Immature natural killer cell (primary cell): Measurements from ENCODE around the gene GFOD2. TPM values are rescaled to one million over a fixed set of nuclear protein-coding genes. Genes with fewer than 3 reads are reported as not detected.

Experiments
- DNase-seq, 3 donors: peaks; one replicate each; pipeline ENCODE4 v3.0.0; 2022; ENCODE audit warnings: mixed read lengths in 1 of 3
- H3K27ac Mint-ChIP-seq, 6 donors: one replicate each; pipeline ENCODE4 v1.8.0; 2020; ENCODE audit warnings: mixed read lengths in 6 of 6, mild to moderate bottlenecking in 5 of 6, inconsistent platforms in 4 of 6, moderate library complexity in 3 of 6
- H3K27me3 Mint-ChIP-seq, 3 donors: one replicate each; pipeline ENCODE4 v1.8.0; 2020 to 2021; ENCODE audit warnings: low read depth in 3 of 3, mild to moderate bottlenecking in 3 of 3, mixed read lengths in 3 of 3, moderate library complexity in 3 of 3, inconsistent platforms in 1 of 3
- H3K36me3 Mint-ChIP-seq, 3 donors: one replicate each; pipeline ENCODE4 v1.8.0; 2020; ENCODE audit warnings: mixed read lengths in 3 of 3, inconsistent platforms in 2 of 3, mild to moderate bottlenecking in 2 of 3
- H3K4me1 Mint-ChIP-seq, 2 donors: one replicate each; pipeline ENCODE4 v1.8.0; 2020; ENCODE audit warnings: inconsistent platforms in 2 of 2, mild to moderate bottlenecking in 2 of 2, mixed read lengths in 2 of 2, moderate library complexity in 1 of 2
- H3K4me3 Mint-ChIP-seq, 5 donors: one replicate each; pipeline ENCODE4 v1.8.0; 2020; ENCODE audit warnings: mild to moderate bottlenecking in 5 of 5, mixed read lengths in 5 of 5, inconsistent platforms in 3 of 5, moderate library complexity in 3 of 5
- H3K9me3 Mint-ChIP-seq, 6 donors: one replicate each; pipeline ENCODE4 v1.8.0; 2020; ENCODE audit warnings: mild to moderate bottlenecking in 6 of 6, mixed read lengths in 6 of 6, inconsistent platforms in 4 of 6, moderate library complexity in 3 of 6
- polyA plus RNA-seq, 3 donors: library from polyadenylated mRNA; unstranded; fragments of 300-500 nt; fragmentation: Illumina TruSeq; gene quantifications; one replicate each; pipeline ENCODE4 v1.2.3, GENCODE V29; 2021

GFOD2 gene
- polyA plus RNA-seq, 3 donors from 2014 or later: 6.2 to 9.7 (median 7.4) TPM

GRCh38 chr16:67727521-67728485 is 8.7 kb upstream of the GFOD2 start:
- Mint-ChIP-seq H3K4me3 (no peak overlapping the region), H3K36me3 (peaks cover 3 to 19% (median 8%) of the 10 kb centered on the region in 3 donors), H3K27ac (no peak overlapping the region), H3K9me3 (no peaks in the 10 kb centered on the region), H3K4me1 (no peaks in the 10 kb centered on the region), H3K27me3 (peaks cover 0 to 2% (median 0%) of the 10 kb centered on the region in 3 donors)
- no peak for DNase-seq

GRCh38 chr16:67726106-67727034 is 7.3 kb upstream of the GFOD2 start:
- no peaks in the 10 kb centered on the region for H3K9me3 Mint-ChIP-seq
- no peaks in the 10 kb centered on the region for H3K4me1 Mint-ChIP-seq
- H3K36me3 Mint-ChIP-seq: peaks cover 3 to 19% (median 8%) of the 10 kb centered on the region in 3 donors
- H3K27ac Mint-ChIP-seq: no peak overlapping the region
- peaks cover 0 to 2% (median 0%) of the 10 kb centered on the region in 3 donors for H3K27me3 Mint-ChIP-seq
- no peak overlapping the region for H3K4me3 Mint-ChIP-seq
- DNase-seq: no peak

GRCh38 chr16:67723911-67724305 is 4.8 kb upstream of the GFOD2 start:
- H3K4me3 Mint-ChIP-seq: no peak overlapping the region
- H3K27ac Mint-ChIP-seq: no peak overlapping the region
- H3K27me3 Mint-ChIP-seq: peaks cover 2 to 10% (median 8%) of the 10 kb centered on the region in 3 donors
- peaks cover 0 to 11% (median 3%) of the 10 kb centered on the region in 3 donors for H3K36me3 Mint-ChIP-seq
- DNase-seq: no peak
- H3K4me1 Mint-ChIP-seq: peaks cover 13 to 20% of the 10 kb centered on the region in 2 donors
- no peaks in the 10 kb centered on the region for H3K9me3 Mint-ChIP-seq

- no peak overlapping the region for H3K27ac Mint-ChIP-seq
- peaks cover 2 to 10% (median 8%) of the 10 kb centered on the region in 3 donors for H3K27me3 Mint-ChIP-seq
- H3K9me3 Mint-ChIP-seq: no peaks in the 10 kb centered on the region
- H3K36me3 Mint-ChIP-seq: peaks cover 0 to 10% (median 3%) of the 10 kb centered on the region in 3 donors
- H3K4me1 Mint-ChIP-seq: peaks cover 18 to 26% of the 10 kb centered on the region in 2 donors
- H3K4me3 Mint-ChIP-seq: no peak overlapping the region
- no peak for DNase-seq
Measured at GRCh38 chr16:67723151-67723910, 4.2 kb upstream of the GFOD2 start.

GRCh38 chr16:67720236-67720635 is 1.1 kb upstream of the GFOD2 start:
- peak overlapping the region; percentile 92 to 100 (median 94) for H3K4me3 Mint-ChIP-seq
- peak overlapping the region; percentile 89 to 100 (median 97) for H3K27ac Mint-ChIP-seq
- H3K4me1 Mint-ChIP-seq: peaks cover 23 to 34% of the 10 kb centered on the region in 2 donors
- peaks cover 0 to 5% (median 2%) of the 10 kb centered on the region in 3 donors for H3K36me3 Mint-ChIP-seq
- DNase-seq: no peak
- H3K27me3 Mint-ChIP-seq: peaks cover 2 to 10% (median 8%) of the 10 kb centered on the region in 3 donors
- no peaks in the 10 kb centered on the region for H3K9me3 Mint-ChIP-seq

GRCh38 chr16:67719778-67720144 is 645 bp upstream of the GFOD2 start:
- H3K9me3 Mint-ChIP-seq: no peaks in the 10 kb centered on the region
- peak overlapping the region; percentile 92 to 100 (median 94) for H3K4me3 Mint-ChIP-seq
- peaks cover 23 to 34% of the 10 kb centered on the region in 2 donors for H3K4me1 Mint-ChIP-seq
- peaks cover 2 to 9% (median 8%) of the 10 kb centered on the region in 3 donors for H3K27me3 Mint-ChIP-seq
- no peaks in the 10 kb centered on the region for H3K36me3 Mint-ChIP-seq
- peak overlapping the region; percentile 89 to 100 (median 97) for H3K27ac Mint-ChIP-seq
- DNase-seq: no peak

GRCh38 chr16:67718668-67719047 is 458 bp downstream of the GFOD2 start:
- Mint-ChIP-seq H3K36me3 (no peaks in the 10 kb centered on the region), H3K27ac (peak overlapping the region in 5 of 6 donors; percentile 48 to 89 (median 67)), H3K9me3 (no peaks in the 10 kb centered on the region), H3K27me3 (peaks cover 2 to 9% (median 8%) of the 10 kb centered on the region in 3 donors), H3K4me3 (peak overlapping the region; percentile 92 to 100 (median 94)), H3K4me1 (peaks cover 23 to 34% of the 10 kb centered on the region in 2 donors)
- DNase-seq: no peak

- Mint-ChIP-seq H3K36me3 (no peaks in the 10 kb centered on the region), H3K4me1 (peaks cover 26 to 42% of the 10 kb centered on the region in 2 donors), H3K9me3 (no peaks in the 10 kb centered on the region), H3K27ac (no peak overlapping the region), H3K4me3 (no peak overlapping the region), H3K27me3 (peaks cover 2 to 9% (median 8%) of the 10 kb centered on the region in 3 donors)
- DNase-seq: no peak
Measured at GRCh38 chr16:67716097-67716496, 3.0 kb downstream of the GFOD2 start.

- H3K36me3 Mint-ChIP-seq: no peaks in the 10 kb centered on the region
- peaks cover 0 to 6% (median 4%) of the 10 kb centered on the region in 3 donors for H3K27me3 Mint-ChIP-seq
- no peak overlapping the region for H3K4me3 Mint-ChIP-seq
- H3K27ac Mint-ChIP-seq: no peak overlapping the region
- peaks cover 19 to 33% of the 10 kb centered on the region in 2 donors for H3K4me1 Mint-ChIP-seq
- no peaks in the 10 kb centered on the region for H3K9me3 Mint-ChIP-seq
- no peak for DNase-seq
Measured at GRCh38 chr16:67714522-67714921, 4.6 kb downstream of the GFOD2 start.

- Mint-ChIP-seq H3K9me3 (no peaks in the 10 kb centered on the region), H3K4me1 (peaks cover 13 to 26% of the 10 kb centered on the region in 2 donors), H3K36me3 (no peaks in the 10 kb centered on the region), H3K27ac (no peak overlapping the region), H3K27me3 (no peaks in the 10 kb centered on the region), H3K4me3 (no peak overlapping the region)
- no peak for DNase-seq
Measured at GRCh38 chr16:67713647-67714273, 5.4 kb downstream of the GFOD2 start.

GRCh38 chr16:67710607-67711006 is 8.5 kb downstream of the GFOD2 start:
- DNase-seq: no peak
- no peaks in the 10 kb centered on the region for H3K27me3 Mint-ChIP-seq
- H3K36me3 Mint-ChIP-seq: no peaks in the 10 kb centered on the region
- H3K4me1 Mint-ChIP-seq: peaks cover 3 to 13% of the 10 kb centered on the region in 2 donors
- H3K4me3 Mint-ChIP-seq: no peak overlapping the region
- no peaks in the 10 kb centered on the region for H3K9me3 Mint-ChIP-seq
- no peak overlapping the region for H3K27ac Mint-ChIP-seq

- no peaks in the 10 kb centered on the region for H3K9me3 Mint-ChIP-seq
- H3K36me3 Mint-ChIP-seq: no peaks in the 10 kb centered on the region
- H3K4me3 Mint-ChIP-seq: no peak overlapping the region
- no peak overlapping the region for H3K27ac Mint-ChIP-seq
- no peaks in the 10 kb centered on the region for H3K27me3 Mint-ChIP-seq
- DNase-seq: no peak
- peaks cover 7 to 20% of the 10 kb centered on the region in 2 donors for H3K4me1 Mint-ChIP-seq
Measured at GRCh38 chr16:67709050-67709449, 10.1 kb downstream of the GFOD2 start.

GRCh38 chr16:67708368-67708771 is 10.7 kb downstream of the GFOD2 start:
- no peaks in the 10 kb centered on the region for H3K9me3 Mint-ChIP-seq
- peaks cover 13 to 27% of the 10 kb centered on the region in 2 donors for H3K4me1 Mint-ChIP-seq
- DNase-seq: no peak
- no peaks in the 10 kb centered on the region for H3K27me3 Mint-ChIP-seq
- no peaks in the 10 kb centered on the region for H3K36me3 Mint-ChIP-seq
- no peak overlapping the region for H3K27ac Mint-ChIP-seq
- no peak overlapping the region for H3K4me3 Mint-ChIP-seq
